ENCODE results near the gene SLC22A8.
"Not testable (repeated sequence)": the region's sequence is repeated elsewhere in the genome, so short reads cannot be mapped to it uniquely, and the experiment has no call there.

Gene SLC22A8, protein sequence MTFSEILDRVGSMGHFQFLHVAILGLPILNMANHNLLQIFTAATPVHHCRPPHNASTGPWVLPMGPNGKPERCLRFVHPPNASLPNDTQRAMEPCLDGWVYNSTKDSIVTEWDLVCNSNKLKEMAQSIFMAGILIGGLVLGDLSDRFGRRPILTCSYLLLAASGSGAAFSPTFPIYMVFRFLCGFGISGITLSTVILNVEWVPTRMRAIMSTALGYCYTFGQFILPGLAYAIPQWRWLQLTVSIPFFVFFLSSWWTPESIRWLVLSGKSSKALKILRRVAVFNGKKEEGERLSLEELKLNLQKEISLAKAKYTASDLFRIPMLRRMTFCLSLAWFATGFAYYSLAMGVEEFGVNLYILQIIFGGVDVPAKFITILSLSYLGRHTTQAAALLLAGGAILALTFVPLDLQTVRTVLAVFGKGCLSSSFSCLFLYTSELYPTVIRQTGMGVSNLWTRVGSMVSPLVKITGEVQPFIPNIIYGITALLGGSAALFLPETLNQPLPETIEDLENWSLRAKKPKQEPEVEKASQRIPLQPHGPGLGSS

DNA sequence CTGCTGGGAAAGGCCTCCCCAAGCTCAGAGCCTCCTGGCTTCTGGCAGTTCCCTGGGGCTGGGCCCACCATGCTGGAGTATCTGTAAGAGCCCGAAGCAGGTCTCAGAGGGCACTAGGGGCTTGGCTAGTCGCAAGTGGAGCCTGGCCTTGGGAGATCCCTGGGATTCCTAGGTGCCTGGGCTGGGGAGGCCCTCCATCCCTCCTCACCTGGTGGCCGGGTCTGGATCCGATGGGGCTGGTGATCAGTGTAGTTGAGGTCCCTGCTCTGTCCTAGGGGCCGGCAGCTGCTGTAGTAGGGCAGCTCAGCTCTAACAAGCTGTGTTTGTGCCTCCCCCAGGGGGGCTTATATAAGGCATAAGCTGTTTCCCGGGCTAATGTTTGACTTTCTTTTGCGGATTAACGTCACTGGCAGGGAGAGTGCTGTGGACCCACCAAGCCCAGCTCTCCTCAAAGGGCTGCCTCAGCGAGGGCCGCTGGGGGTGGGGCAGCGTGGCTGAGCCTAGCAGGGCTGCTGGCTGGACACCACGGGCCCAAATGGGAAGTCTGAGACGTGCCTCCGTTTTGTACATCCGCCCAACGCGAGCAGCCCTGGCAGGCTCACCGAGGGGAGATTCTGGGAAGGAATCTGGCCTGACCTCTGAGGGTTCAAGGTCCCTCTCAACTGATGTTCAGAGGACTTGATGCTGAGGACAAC lies at the start of gene SLC22A8:
Gene SLC22A8, minus strand, starts transcription at position 321 of the 695 bp plus-strand sequence. CDS start 883 bp downstream, outside the sequence.
- DNase-seq: no peak

- not testable (repeated sequence) for DNase-seq
These were observed 30.6 kb upstream of the SLC22A8 start for GRCh38 chr11:63046203-63046602.

DNA sequence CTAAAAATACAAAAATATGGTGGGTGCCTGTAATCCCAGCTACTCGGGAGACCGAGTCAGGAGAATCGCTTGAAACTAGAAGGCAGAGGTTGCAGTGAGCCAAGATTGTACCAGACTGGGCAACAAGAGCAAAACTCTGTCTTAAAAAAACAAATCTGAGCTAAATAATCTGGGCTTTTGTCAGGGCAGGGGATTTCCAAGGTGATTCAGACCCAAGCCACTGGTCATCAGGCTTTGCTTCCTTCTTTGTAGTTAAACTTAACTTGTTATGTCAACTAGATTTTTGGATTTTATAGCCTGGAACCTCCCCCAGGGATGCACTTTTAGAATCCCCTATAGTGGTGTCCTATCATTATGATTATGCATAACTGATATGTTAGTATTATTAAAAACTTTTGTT lies 27.0 kb upstream of the SLC22A8 start:
- DNase-seq: no peak

DNA sequence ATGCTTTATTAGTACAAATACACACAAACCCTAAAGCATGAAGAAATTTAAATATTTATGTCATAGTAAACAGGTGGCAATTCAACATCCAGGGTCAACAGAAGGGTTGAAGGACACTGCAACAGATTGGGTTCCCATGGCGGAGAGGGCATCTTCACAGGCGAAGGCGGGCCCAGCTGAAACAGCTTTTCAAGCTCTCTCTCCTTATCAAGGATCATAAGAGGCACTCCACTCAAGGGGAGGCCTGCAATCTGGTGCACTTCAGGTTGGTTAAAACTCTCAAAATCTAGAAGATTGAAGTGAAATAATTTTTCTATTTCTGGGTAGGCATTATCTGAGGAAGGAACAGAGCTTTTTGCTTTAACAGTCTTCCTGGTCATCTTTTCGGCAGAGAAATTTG lies 16.8 kb upstream of the SLC22A8 start:
- DNase-seq: no peak

GRCh38 chr11:63023841-63024648 lies 8.4 kb upstream of the SLC22A8 start:
- DNase-seq: peak in 1 of 2 experiments; percentile 62

DNA sequence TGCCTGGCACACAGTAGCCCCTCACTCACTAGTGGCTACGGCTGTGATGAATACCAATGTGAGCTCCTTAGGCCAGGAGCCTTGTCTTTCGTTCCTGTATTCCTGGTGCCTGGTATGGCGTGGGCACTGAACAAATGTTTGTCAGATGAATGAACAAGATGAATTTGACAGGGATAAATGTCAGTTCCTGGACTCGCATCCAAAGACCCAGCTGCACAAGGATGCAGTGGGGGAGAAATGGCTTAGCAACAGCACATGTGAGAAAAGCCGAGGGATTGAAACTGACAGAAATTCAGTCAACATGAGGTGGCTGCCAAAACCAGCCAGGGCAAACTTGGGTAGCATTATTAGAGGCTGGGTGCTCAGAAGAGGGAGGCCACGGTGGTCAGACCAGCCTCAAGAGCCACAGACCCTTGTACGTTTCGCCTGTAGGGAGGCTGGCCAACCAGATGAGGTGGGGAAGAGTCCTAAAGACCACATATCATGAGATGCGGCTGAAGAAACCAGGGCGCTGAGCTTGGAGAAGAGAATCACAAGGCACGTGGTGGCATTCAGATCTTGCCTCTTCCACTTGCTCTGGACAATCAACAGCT lies 7.7 kb upstream of the SLC22A8 start:
- DNase-seq: no peak

DNA sequence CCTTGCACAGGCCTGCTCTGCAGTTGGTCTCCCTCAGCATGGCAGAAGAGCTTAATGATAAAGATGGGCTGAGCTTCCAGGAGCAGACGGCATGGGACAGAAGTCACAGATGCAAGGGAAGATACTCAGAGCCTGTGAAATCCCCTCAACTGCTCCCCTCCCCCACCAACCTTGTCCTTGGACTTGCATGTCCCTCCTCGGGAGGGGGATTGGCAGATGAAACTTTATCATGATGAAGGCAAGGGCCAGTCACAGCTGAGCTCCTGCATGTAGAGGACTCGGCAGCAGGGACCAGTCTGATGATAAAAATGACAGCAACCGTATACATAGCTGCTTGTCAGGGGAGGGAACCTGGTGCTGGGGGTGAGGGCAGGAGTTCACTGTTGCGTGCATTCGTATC lies 6.8 kb upstream of the SLC22A8 start:
- DNase-seq: no peak

GRCh38 chr11:63020671-63021291 lies 5.1 kb upstream of the SLC22A8 start:
- no peak for DNase-seq

DNA sequence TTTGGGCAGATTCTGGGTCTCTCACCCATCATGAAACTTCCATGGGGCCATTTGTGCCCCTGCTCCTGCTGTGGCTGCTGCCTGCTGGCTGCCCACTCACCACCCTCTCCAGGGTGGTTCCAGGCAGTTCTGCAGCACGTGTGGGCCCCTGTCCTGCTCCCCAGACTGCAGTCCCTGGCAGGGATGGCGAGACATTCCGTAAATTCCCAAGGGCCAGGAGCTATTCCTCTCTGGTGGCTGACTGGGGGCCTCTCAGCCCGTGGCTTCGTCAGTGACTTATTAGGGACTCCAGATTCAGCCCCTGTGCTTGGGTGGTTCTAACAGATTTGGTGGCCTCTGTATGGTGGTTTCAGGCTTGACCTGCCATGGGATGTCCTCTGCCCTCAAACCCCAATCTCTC lies 3.9 kb upstream of the SLC22A8 start:
- DNase-seq: no peak

DNA sequence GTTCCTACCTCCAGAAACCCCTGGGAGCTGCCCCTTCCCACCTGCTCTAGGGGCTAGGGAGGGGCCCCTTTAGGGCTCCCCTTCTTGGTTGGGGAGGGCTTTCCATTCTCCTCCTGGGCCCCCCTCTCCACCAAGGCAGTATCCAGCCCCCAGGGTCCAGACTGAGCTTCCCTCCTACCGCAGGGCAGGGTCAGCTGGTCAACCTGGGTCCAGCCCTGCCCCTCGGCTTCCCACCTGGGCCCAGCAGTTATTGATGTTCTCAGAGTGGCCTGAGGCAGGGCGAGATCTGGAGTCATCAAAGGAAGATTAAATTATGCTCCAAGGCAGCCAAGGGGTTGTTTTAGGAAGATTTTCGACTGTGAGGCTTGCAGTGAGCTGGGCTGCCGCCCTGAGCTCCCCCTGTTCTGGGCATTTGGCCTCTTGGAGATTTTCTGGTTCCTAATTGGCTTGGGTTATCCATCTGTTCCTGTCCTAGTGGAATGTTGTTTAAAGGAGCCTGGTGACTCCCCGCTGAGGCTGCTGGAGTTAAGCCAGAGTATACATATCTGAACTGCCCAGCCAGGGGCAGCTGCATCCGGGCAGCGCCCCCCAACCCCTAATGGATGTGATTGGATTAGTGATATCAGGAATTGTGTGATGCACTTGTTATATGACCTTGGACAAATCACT lies 1.8 kb upstream of the SLC22A8 start:
- DNase-seq: no peak

GRCh38 chr11:63014408-63015055 lies 1.1 kb downstream of the SLC22A8 start:
- no peak for DNase-seq

DNA sequence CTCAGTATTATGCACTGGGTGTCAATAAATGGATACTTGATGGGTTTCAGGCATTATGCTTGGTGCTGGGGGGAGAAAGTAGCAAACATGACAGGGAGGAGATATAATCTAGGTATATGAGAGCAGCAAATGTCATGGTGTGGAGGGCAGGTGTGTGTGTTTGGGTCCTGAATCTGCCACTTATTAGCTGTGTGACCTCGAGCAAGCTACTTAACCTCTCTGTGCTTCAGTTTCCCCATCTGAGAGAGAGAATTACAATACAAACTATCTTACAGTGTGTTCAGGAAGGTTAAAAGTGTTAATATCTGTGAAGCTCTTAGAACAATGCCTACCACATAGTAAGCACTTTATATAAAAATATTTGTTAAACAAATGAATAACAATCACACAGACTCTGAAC lies 2.8 kb downstream of the SLC22A8 start:
- no peak for DNase-seq

- no peak for DNase-seq
These were observed 3.2 kb downstream of the SLC22A8 start for GRCh38 chr11:63012430-63012829.

- DNase-seq: no peak
These were observed 4.7 kb downstream of the SLC22A8 start for GRCh38 chr11:63010934-63011439.

GRCh38 chr11:63007920-63008319 lies 7.7 kb downstream of the SLC22A8 start:
- DNase-seq: no peak

- DNase-seq: no peak
These were observed 14.2 kb downstream of the SLC22A8 start for GRCh38 chr11:63001456-63001855.

DNA sequence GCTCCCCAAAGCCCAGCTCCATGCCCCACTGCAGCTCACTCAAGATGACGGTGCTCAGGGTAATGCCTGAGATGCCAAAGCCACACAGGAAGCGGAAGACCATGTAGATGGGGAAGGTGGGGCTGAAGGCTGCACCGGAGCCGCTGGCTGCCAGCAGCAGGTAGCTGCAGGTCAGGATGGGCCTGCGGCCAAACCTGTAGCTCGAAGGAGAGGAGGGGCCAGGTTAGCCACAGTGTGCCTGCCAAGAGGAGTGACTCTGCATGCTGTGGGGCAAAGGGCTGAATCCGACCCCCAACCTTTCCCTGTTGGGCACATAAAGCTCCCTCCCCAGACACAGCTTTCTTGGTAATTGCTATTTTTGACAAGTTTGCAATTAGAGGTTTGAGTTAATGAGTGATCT lies 16.0 kb downstream of the SLC22A8 start:
- no peak for DNase-seq

DNA sequence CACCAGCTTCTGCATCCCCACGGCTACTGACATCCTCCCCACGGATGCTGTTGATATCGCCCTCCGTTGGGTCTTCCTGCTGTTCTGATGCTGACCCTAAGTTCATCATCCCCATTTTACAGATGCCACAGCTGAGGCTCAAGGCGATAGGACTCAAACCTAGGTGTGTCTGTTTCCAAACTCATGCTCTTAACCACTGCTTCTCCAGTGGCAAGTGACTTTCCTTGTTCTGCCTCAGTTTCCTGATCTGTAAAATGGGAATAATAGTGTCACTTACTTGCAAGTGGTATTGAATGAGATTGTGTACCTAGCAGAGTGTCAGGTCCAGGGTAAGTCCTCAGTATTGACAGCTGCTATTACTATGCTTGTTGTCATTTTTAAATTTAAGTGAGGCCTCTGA lies 16.5 kb downstream of the SLC22A8 start:
- no peak for DNase-seq

DNA sequence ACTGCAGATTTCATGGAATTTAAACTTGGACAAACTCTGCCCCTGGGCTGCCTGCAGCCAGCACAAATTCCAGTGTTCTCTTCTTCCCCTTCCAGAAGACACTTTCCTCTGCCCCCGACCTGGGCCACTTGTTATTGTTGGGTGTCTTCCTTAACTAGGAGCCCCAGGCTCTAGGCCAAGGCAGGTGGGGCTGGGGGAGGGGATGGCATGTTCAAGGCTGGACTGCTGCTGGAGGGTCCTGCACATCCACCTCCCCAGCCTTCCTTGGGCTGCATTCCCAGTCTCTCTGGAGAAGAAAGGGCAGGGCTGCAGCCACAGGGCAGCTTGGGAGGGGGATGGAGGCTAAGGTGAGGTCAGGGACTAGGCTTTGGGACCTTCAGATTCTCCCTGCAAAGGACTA lies 19.4 kb downstream of the SLC22A8 start:
- DNase-seq: no peak

DNA sequence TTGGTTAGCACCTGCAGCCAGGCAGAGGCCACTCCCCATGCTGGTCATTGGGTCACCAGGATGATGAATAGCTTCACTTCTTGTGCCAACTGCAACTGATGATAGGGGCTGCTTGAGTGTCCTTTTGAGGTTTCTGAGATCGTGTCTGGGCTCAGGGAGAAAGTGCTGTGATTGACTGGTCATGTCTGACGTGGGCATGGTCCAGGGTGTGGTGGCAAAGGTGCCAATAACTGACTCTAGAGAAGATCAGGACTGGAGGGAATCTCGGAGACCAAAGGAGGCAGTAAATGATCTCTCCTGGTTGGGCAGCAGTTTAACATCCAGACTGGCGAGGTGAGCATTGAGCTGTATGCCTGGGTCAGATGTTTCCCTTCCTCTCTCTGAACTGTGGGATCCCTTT lies 20.9 kb downstream of the SLC22A8 start:
- DNase-seq: no peak

- no peak for DNase-seq
These were observed 27.4 kb downstream of the SLC22A8 start for GRCh38 chr11:62988276-62988675.

All from cerebellar nuclear complex (tissue), 1 donor.